Upper lobe of right lung (tissue), 1 donor: ENCODE data around the gene CIZ1. TPM values are rescaled to one million over a fixed set of nuclear protein-coding genes. Genes with fewer than 3 reads are reported as not detected.
A peak's percentile ranks its signal among the peaks of the same experiment; 100 is the strongest.

Experiments used
- ATAC-seq: fragments of 200-7000 bp; cut with Tn5 transposase; one replicate; pipeline ENCODE4 v1.9.1; 2020; ENCODE audit warnings: mild to moderate bottlenecking, moderate library complexity
- DNase-seq: peaks from one replicate; pipeline ENCODE4 v3.0.0-alpha.2; 2020
- H3K27ac ChIP-seq: fragments of 200-600 bp; one replicate; pipeline ENCODE4 v1.8.0; 2022
- H3K27me3 ChIP-seq: fragments of 200-600 bp; one replicate; pipeline ENCODE4 v1.8.0; 2022; ENCODE audit warnings: mild to moderate bottlenecking
- H3K36me3 ChIP-seq: fragments of 200-600 bp; one replicate; pipeline ENCODE4 v1.8.0; 2022
- H3K4me1 ChIP-seq: fragments of 200-600 bp; one replicate; pipeline ENCODE4 v1.8.0; 2022
- H3K4me3 ChIP-seq: fragments of 200-600 bp; one replicate; pipeline ENCODE4 v1.8.0; 2022; ENCODE audit warnings: mild to moderate bottlenecking
- H3K9me3 ChIP-seq: fragments of 200-600 bp; one replicate; pipeline ENCODE4 v1.8.0; 2022
- intact Hi-C: fragments of 100-400 bp; cut with DNase I; formaldehyde crosslinking; loops from one replicate; pipeline ENCODE4 v1.11.0; 2022
- total RNA-seq: library from RNA; stranded (reverse); fragmentation: NEBNext Ultra II Directional; extraction: Animal tissue kit (Norgen Biotek cat#: 25700); gene quantifications from one replicate; pipeline ENCODE4 v1.2.1, GENCODE V29; 2021
- TF ChIP-seq, protein P1 (sequence below): fragments of 200-600 bp; IDR thresholded peaks from one replicate; pipeline ENCODE4 v1.8.0; 2022; ENCODE audit warnings: antibody characterized with exemption
- donor health status: DM: no; HTN: yes; CAD: no; lungs with severe emphysema.

CIZ1 gene
- total RNA-seq, 1 donor from 2014 or later: 107 TPM

DNA sequence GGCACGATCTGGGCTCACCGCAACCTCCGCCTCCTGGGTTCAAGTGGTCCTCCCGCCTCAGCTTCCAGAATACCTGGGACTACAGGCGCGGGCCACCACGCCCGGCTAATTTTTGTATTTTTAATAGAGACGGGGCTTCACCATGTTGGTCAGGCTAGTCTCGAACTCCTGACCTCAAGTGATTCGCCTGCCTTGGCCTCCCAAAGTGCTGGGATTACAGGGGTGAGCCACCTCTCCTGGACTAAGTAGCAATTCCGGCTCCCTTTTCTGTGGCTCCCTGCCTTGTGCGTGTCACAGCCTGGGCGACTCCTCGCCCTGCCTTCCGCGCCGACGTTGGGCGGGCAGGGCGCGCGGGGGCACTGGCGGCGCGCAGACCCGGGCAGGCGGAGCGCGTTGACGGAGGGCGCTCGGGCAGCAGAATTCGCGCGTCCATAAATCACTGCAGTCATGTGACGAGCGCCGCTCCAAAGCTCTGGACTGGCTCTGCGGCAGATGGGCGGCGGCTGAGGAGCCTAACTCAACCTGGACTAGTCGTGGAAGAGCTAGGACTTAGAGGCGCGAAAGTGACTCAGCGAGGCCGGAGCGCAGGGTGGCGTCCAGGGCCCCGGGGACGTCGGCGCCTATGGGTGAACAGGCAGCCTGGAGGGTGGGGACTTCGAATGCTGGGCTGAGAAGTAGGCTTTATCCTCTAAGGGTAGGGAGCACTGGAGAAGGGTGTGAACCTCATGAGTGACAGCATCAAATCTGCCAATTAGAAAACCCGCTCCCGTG is 1.4 kb upstream of the CIZ1 start:
- peak; percentile 86 for ATAC-seq
- Histone ChIP-seq H3K9me3 (no peaks in the 10 kb centered on the region), H3K36me3 (peaks cover 13% of the 10 kb centered on the region), H3K4me3 (peak overlapping the region; percentile 78), H3K4me1 (peaks cover 18% of the 10 kb centered on the region), H3K27me3 (no peaks in the 10 kb centered on the region), H3K27ac (peak overlapping the region; percentile 85)
- TF ChIP-seq, protein P1, sequence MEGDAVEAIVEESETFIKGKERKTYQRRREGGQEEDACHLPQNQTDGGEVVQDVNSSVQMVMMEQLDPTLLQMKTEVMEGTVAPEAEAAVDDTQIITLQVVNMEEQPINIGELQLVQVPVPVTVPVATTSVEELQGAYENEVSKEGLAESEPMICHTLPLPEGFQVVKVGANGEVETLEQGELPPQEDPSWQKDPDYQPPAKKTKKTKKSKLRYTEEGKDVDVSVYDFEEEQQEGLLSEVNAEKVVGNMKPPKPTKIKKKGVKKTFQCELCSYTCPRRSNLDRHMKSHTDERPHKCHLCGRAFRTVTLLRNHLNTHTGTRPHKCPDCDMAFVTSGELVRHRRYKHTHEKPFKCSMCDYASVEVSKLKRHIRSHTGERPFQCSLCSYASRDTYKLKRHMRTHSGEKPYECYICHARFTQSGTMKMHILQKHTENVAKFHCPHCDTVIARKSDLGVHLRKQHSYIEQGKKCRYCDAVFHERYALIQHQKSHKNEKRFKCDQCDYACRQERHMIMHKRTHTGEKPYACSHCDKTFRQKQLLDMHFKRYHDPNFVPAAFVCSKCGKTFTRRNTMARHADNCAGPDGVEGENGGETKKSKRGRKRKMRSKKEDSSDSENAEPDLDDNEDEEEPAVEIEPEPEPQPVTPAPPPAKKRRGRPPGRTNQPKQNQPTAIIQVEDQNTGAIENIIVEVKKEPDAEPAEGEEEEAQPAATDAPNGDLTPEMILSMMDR: no peak
- peak; percentile 91 for DNase-seq
- intact Hi-C loops: no loop called here

DNA sequence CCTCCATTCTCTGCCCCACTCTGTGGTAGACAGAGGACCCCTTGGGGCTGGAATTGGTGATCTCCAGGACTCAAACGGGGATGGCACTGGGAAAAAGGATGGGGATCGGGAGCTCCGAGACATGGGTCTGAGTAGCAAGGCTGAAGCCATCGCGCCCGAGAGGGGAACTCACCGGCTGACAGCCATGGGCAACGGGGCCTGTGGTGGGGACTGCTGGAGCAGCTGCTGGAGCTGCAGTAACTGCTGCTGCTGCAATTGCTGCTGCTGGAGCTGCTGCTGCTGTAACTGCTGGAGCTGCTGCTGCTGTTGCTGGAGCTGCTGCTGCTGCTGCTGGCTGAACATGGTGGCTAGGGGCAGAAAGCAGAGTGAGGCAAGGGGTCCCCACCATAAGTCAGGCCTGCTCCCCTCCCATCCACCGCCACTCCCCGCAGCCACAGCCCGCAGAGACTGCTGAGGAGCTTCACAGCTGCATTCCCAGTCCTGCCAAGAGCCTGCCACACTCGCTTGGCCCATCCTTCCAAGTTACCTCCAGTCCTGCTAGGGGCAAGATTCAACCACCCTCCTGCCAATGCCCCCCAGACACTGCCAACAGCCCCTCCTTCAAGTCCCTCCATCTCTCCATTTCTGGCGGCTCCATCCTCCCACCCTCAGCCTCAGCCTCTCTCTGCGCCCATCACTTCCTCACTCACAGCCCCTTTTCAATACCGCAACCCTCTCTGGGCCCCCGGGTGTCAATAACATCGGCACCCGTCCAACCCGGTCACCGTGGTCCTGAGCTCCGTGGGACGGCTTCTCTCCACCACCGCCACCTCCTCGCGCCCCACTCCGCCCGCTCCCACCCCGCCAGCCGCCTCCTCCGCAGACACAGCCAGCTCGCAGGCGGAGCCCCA is 611 bp downstream of the CIZ1 start:
- H3K4me3 ChIP-seq: peak overlapping the region; percentile 78
- intact Hi-C loops: no loop called here
- peak; percentile 26 for ATAC-seq
- peaks cover 18% of the 10 kb centered on the region for H3K4me1 ChIP-seq
- no peaks in the 10 kb centered on the region for H3K27me3 ChIP-seq
- TF ChIP-seq, protein P1: no peak
- H3K27ac ChIP-seq: peak overlapping the region; percentile 85
- no peak for DNase-seq
- no peaks in the 10 kb centered on the region for H3K9me3 ChIP-seq
- H3K36me3 ChIP-seq: peaks cover 23% of the 10 kb centered on the region

DNA sequence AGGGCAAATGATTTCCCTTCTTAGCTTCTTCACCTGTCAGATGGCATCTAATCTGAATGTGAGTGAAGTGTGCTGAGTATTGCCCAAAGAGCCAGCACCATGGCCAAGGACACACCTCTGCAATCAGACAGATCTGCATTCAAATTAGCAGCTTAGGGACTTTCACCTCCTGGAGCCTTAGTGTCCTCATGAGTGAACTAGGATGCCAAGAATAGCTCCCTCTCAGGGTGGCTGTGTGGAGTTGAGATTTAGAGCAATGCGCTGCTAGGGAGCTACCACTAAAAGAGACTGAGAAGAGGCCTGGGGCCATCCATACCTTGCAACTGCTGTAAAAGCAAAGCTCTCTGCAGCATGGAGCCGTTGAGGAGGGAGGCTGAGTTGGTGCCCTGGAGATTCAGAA is 1.4 kb downstream of the CIZ1 start:
- peaks cover 18% of the 10 kb centered on the region for H3K4me1 ChIP-seq
- DNase-seq (no peak), ATAC-seq (no peak)
- H3K27me3 ChIP-seq: no peaks in the 10 kb centered on the region
- TF ChIP-seq, protein P1: no peak
- H3K27ac ChIP-seq: no peak overlapping the region
- H3K36me3 ChIP-seq: peaks cover 31% of the 10 kb centered on the region
- H3K4me3 ChIP-seq: no peak overlapping the region
- H3K9me3 ChIP-seq: no peaks in the 10 kb centered on the region
- intact Hi-C loops: no loop called here

DNA sequence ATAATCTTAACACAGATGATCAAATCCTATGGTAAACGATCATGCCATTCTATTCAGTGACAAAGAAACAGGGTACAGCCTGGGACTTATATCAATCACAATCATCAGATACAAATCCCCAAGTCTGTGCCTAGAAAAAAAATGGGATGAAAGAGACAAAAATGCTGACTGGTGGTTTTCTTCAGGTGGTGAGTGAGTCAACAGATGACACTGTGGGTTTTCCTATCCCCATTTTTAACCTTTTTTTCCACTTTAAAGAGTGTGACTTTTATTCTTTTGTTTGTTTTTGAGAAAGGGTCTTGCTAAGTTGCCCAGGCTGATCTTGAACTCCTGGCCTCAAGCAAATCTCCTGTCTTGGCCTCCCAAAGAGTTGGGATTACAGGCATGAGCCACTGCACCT is 3.2 kb downstream of the CIZ1 start:
- ATAC-seq (no peak), DNase-seq (no peak)
- Histone ChIP-seq H3K4me3 (no peak overlapping the region), H3K4me1 (peaks cover 18% of the 10 kb centered on the region), H3K9me3 (no peaks in the 10 kb centered on the region), H3K27me3 (no peaks in the 10 kb centered on the region), H3K27ac (no peak overlapping the region), H3K36me3 (peaks cover 49% of the 10 kb centered on the region)
- TF ChIP-seq, protein P1: no peak
- intact Hi-C loops: no loop called here

DNA sequence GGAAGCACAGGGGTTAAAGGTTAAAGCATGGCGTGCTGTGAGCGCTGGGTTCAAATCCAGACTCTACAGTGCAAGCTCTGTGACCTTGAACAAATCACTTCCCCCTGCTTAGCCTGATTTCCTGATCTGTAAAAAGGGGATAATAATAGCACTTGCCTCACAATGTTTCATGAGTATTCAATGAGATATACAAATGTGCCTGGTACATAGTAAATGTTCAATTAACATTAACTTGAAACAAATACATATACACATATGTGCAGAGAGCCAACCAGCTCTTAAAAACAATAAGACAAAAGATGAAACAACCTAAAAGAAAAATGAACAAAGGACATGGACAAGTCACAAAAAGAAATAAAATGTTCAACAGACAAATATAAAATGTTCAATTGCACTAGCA is 4.0 kb downstream of the CIZ1 start:
- intact Hi-C loops: no loop called here
- H3K36me3 ChIP-seq: peaks cover 57% of the 10 kb centered on the region
- no peak overlapping the region for H3K4me3 ChIP-seq
- H3K4me1 ChIP-seq: peaks cover 15% of the 10 kb centered on the region
- ATAC-seq (no peak), DNase-seq (no peak)
- H3K27ac ChIP-seq: no peak overlapping the region
- no peaks in the 10 kb centered on the region for H3K27me3 ChIP-seq
- TF ChIP-seq, protein P1: no peak
- H3K9me3 ChIP-seq: no peaks in the 10 kb centered on the region
